ENCODE data around the gene PTPRT.

Gene PTPRT

GRCh38 chr20:42093041-42093440 is 1096.7 kb downstream of the PTPRT start:
- DNase-seq (ENCODE audit: low read depth in 2 of 2, low spot score in 1 of 2) = no peak

GRCh38 chr20:42085366-42085765 is 1104.3 kb downstream of the PTPRT start:
- no peak for DNase-seq (ENCODE audit: low read depth in 2 of 2, low spot score in 1 of 2)

- no peak for DNase-seq (ENCODE audit: low read depth in 2 of 2, low spot score in 1 of 2)
These were observed 1106.4 kb downstream of the PTPRT start for GRCh38 chr20:42083280-42083679.

GRCh38 chr20:42082611-42083010 is 1107.1 kb downstream of the PTPRT start:
- no peak for DNase-seq (ENCODE audit: low read depth in 2 of 2, low spot score in 1 of 2)

GRCh38 chr20:42080956-42081355 is 1108.8 kb downstream of the PTPRT start:
- DNase-seq (ENCODE audit: low read depth in 2 of 2, low spot score in 1 of 2) = no peak

- no peak for DNase-seq (ENCODE audit: low read depth in 2 of 2, low spot score in 1 of 2)
These were observed 1114.8 kb downstream of the PTPRT start for GRCh38 chr20:42074944-42075343.

- DNase-seq (ENCODE audit: low read depth in 2 of 2, low spot score in 1 of 2) = no peak
These were observed 1122.1 kb downstream of the PTPRT start for GRCh38 chr20:42067596-42067995.

GRCh38 chr20:42067174-42067573 is 1122.5 kb downstream of the PTPRT start:
- no peak for DNase-seq (ENCODE audit: low read depth in 2 of 2, low spot score in 1 of 2)

- DNase-seq (ENCODE audit: low read depth in 2 of 2, low spot score in 1 of 2) = no peak
These were observed 1126.6 kb downstream of the PTPRT start for GRCh38 chr20:42063141-42063540.

GRCh38 chr20:42053350-42053749 is 1136.4 kb downstream of the PTPRT start:
- DNase-seq (ENCODE audit: low read depth in 2 of 2, low spot score in 1 of 2) = no peak

GRCh38 chr20:42051921-42052320 is 1137.8 kb downstream of the PTPRT start:
- no peak for DNase-seq (ENCODE audit: low read depth in 2 of 2, low spot score in 1 of 2)

GRCh38 chr20:42046371-42047085 is 1143.2 kb downstream of the PTPRT start:
- no peak for DNase-seq (ENCODE audit: low read depth in 2 of 2, low spot score in 1 of 2)

- DNase-seq (ENCODE audit: low read depth in 2 of 2, low spot score in 1 of 2) = no peak
These were observed 1145.8 kb downstream of the PTPRT start for GRCh38 chr20:42043921-42044320.

- no peak for DNase-seq (ENCODE audit: low read depth in 2 of 2, low spot score in 1 of 2)
These were observed 1148.6 kb downstream of the PTPRT start for GRCh38 chr20:42041000-42041565.

- no peak for DNase-seq (ENCODE audit: low read depth in 2 of 2, low spot score in 1 of 2)
These were observed 1161.9 kb downstream of the PTPRT start for GRCh38 chr20:42027746-42028268.

- DNase-seq (ENCODE audit: low read depth in 2 of 2, low spot score in 1 of 2) = no peak
These were observed 1163.1 kb downstream of the PTPRT start for GRCh38 chr20:42026599-42026998.

- no peak for DNase-seq (ENCODE audit: low read depth in 2 of 2, low spot score in 1 of 2)
These were observed 1165.1 kb downstream of the PTPRT start for GRCh38 chr20:42024653-42025052.

Measured in stimulated activated CD8-positive, alpha-beta memory T cell treated with anti-CD3 and anti-CD28 coated beads, Interleukin-4, amount 100 ng/mL, for 1 hour (primary cell).